ENCODE results near the gene MBP.

Gene MBP

DNA sequence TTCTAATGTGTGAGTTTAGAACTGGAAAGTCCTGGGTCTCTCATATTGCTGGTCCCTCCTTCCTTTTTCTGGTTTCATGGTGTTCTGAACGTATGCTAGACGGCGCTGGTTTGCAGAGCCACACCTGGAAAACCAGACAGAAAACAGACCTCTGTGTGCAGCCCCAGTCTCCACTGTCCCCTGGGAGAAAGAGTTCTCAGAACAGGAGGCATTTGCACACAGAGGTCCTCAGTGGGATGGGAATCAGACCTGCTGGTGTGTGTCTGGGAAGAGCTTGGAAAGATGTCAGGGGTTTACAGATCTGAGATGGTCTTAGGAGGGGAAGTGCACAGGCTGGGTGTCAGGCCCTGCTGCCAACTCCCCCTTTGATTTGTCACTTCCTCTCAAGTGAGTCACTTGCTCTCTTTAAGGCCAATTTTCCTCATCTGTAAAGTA is 14.9 kb upstream of the MBP start:
- H3K4me1 ChIP-seq (ENCODE audit: control insufficient read depth, insufficient read depth, low read length) = no peaks in the 10 kb centered on the region
- H3K9me3 ChIP-seq (ENCODE audit: control insufficient read depth, low read length) = no peaks in the 10 kb centered on the region
- no peaks in the 10 kb centered on the region for H3K27me3 ChIP-seq (ENCODE audit: control insufficient read depth, insufficient read depth, low read length)
- no peak overlapping the region for H3K9ac ChIP-seq (ENCODE audit: low read length)
- H3K4me3 ChIP-seq (ENCODE audit: low read length) = no peak overlapping the region
- H3K36me3 ChIP-seq (ENCODE audit: control insufficient read depth, insufficient read depth, low read length) = no peaks in the 10 kb centered on the region

- no peak overlapping the region for H3K9ac ChIP-seq (ENCODE audit: low read length)
- H3K4me1 ChIP-seq (ENCODE audit: control insufficient read depth, insufficient read depth, low read length) = no peaks in the 10 kb centered on the region
- H3K27me3 ChIP-seq (ENCODE audit: control insufficient read depth, insufficient read depth, low read length) = no peaks in the 10 kb centered on the region
- H3K36me3 ChIP-seq (ENCODE audit: control insufficient read depth, insufficient read depth, low read length) = no peaks in the 10 kb centered on the region
- no peaks in the 10 kb centered on the region for H3K9me3 ChIP-seq (ENCODE audit: control insufficient read depth, low read length)
- H3K4me3 ChIP-seq (ENCODE audit: low read length) = no peak overlapping the region
Measured at GRCh38 chr18:77146249-77147080, 13.9 kb upstream of the MBP start.

- H3K9me3 ChIP-seq (ENCODE audit: control insufficient read depth, low read length) = no peaks in the 10 kb centered on the region
- H3K36me3 ChIP-seq (ENCODE audit: control insufficient read depth, insufficient read depth, low read length) = no peaks in the 10 kb centered on the region
- H3K27me3 ChIP-seq (ENCODE audit: control insufficient read depth, insufficient read depth, low read length) = no peaks in the 10 kb centered on the region
Measured at GRCh38 chr18:77145364-77145901, 12.8 kb upstream of the MBP start.

DNA sequence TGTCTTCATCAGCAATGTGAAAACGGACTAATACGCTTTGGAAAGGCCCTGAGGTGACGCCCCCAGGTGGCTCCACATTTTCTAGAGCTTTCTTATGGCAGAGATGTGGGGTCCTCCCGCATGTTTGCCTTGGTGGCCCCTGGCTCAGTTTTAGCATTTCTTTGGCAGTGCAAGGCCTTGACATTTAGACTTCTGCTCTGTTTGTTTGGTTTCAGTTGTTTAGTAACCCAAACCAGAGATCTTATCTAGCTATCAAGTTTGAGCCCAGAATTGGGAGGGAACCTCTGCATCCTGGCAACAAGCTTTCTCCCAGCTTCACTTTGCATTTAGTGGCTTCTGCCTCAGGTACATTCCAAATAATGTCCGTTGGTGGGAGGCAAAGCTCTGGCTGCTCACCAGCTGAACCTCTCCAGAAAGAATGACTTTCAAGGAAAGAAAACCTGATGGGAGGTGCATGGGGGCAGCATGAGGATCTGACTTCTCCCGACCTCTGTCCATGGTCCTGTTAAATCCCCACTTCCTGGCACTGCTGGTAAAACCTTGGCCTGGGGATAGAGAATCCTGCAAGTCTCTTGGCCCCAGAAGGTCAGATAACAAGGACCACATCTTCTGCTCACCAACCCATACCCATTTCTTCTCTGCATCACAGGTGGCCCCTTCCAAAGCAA is 12.0 kb upstream of the MBP start:
- no peak overlapping the region for H3K4me3 ChIP-seq (ENCODE audit: low read length)
- no peaks in the 10 kb centered on the region for H3K4me1 ChIP-seq (ENCODE audit: control insufficient read depth, insufficient read depth, low read length)
- H3K27me3 ChIP-seq (ENCODE audit: control insufficient read depth, insufficient read depth, low read length) = no peaks in the 10 kb centered on the region
- no peak overlapping the region for H3K9ac ChIP-seq (ENCODE audit: low read length)
- no peaks in the 10 kb centered on the region for H3K9me3 ChIP-seq (ENCODE audit: control insufficient read depth, low read length)
- no peaks in the 10 kb centered on the region for H3K36me3 ChIP-seq (ENCODE audit: control insufficient read depth, insufficient read depth, low read length)

More at GRCh38 chr18:77145364-77145901, 12.8 kb upstream of the MBP start:
- Histone ChIP-seq H3K9ac (ENCODE audit: low read length) (no peak overlapping the region), H3K4me1 (ENCODE audit: control insufficient read depth, insufficient read depth, low read length) (no peaks in the 10 kb centered on the region), H3K4me3 (ENCODE audit: low read length) (no peak overlapping the region)

DNA sequence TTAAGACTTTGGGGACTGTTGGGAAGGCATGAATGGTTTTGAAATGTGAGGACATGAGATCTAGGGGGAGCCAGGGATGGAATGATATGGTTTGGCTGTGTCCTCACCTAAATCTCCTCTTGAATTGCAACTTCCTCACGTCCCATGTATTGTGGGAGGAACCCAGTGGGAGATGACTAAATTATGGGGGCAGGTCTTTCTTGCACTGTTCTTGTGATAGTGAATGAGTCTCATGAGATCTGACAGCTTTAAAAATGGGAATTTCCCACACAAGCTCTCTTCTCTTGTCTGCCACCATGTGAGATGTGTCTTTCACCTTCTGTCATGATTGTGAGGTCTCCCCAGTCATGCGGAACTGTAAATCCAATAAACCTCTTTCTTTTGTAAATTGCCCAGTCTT is 11.5 kb upstream of the MBP start:
- H3K36me3 ChIP-seq (ENCODE audit: control insufficient read depth, insufficient read depth, low read length) = no peaks in the 10 kb centered on the region
- no peaks in the 10 kb centered on the region for H3K27me3 ChIP-seq (ENCODE audit: control insufficient read depth, insufficient read depth, low read length)
- no peak overlapping the region for H3K9ac ChIP-seq (ENCODE audit: low read length)
- no peak overlapping the region for H3K4me3 ChIP-seq (ENCODE audit: low read length)
- no peaks in the 10 kb centered on the region for H3K4me1 ChIP-seq (ENCODE audit: control insufficient read depth, insufficient read depth, low read length)
- H3K9me3 ChIP-seq (ENCODE audit: control insufficient read depth, low read length) = no peaks in the 10 kb centered on the region

DNA sequence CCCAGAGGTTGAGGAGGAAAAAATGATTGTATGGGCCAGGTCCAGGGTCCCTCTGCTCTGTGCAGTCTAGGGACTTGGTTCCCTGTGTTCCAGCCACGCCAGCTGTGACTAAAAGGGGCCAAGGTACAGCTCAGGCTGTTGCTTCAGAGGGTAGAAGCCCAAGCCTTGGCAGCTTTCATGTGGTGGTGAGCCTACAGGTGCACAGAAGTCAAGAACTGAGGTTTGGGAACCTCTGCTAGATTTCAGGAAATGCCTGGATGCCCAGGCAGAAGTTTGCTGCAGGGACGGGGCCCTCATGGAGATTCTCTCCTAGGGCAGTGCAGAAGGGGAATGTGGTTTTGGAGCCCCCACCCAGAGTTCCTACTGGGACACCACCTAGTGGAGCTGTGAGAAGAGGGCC is 10.6 kb upstream of the MBP start:
- H3K9ac ChIP-seq (ENCODE audit: low read length) = no peak overlapping the region
- no peaks in the 10 kb centered on the region for H3K36me3 ChIP-seq (ENCODE audit: control insufficient read depth, insufficient read depth, low read length)
- no peaks in the 10 kb centered on the region for H3K9me3 ChIP-seq (ENCODE audit: control insufficient read depth, low read length)
- H3K4me3 ChIP-seq (ENCODE audit: low read length) = no peak overlapping the region
- peaks cover 3% of the 10 kb centered on the region for H3K4me1 ChIP-seq (ENCODE audit: control insufficient read depth, insufficient read depth, low read length)
- no peaks in the 10 kb centered on the region for H3K27me3 ChIP-seq (ENCODE audit: control insufficient read depth, insufficient read depth, low read length)

DNA sequence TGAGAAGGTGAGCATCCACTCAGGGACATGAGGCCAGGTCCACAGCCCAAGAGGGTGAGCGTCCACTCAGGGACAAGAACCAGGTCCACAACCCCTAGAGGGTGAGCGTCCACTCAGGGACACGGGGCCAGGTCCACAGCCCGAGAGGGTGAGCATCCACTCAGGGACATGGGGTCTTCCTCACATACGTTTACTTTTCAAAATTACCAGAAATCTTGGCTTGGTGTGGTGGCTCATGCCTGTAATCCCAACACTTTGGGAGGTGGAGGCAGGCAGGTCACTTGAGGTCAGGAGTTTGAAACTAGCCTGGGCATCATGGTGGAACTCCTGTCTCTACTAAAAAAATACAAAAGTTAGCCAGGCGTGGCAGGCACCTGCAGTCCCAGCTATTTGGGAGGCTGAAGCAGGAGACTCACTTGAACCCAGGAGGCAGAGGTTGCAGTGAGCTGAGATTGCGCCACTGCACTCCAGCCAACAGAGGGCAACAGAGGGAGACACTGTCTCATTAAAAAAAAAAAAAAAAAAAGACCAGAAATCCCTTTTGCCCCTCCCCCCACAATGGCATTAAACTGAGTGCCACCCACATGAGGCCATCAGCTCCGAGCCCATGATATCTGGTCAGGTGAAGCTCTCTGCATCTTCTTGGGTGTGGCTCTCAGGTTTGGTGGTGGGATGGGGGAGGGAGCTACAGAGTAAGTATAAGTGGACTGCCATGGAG is 9.0 kb upstream of the MBP start:
- Histone ChIP-seq H3K36me3 (ENCODE audit: control insufficient read depth, insufficient read depth, low read length) (no peaks in the 10 kb centered on the region), H3K9me3 (ENCODE audit: control insufficient read depth, low read length) (no peaks in the 10 kb centered on the region), H3K4me3 (ENCODE audit: low read length) (no peak overlapping the region), H3K9ac (ENCODE audit: low read length) (no peak overlapping the region), H3K4me1 (ENCODE audit: control insufficient read depth, insufficient read depth, low read length) (peaks cover 3% of the 10 kb centered on the region), H3K27me3 (ENCODE audit: control insufficient read depth, insufficient read depth, low read length) (no peaks in the 10 kb centered on the region)

- Histone ChIP-seq H3K27me3 (ENCODE audit: control insufficient read depth, insufficient read depth, low read length) (no peaks in the 10 kb centered on the region), H3K9me3 (ENCODE audit: control insufficient read depth, low read length) (no peaks in the 10 kb centered on the region), H3K4me3 (ENCODE audit: low read length) (no peak overlapping the region), H3K36me3 (ENCODE audit: control insufficient read depth, insufficient read depth, low read length) (no peaks in the 10 kb centered on the region), H3K4me1 (ENCODE audit: control insufficient read depth, insufficient read depth, low read length) (peaks cover 3% of the 10 kb centered on the region), H3K9ac (ENCODE audit: low read length) (no peak overlapping the region)
Measured at GRCh38 chr18:77140439-77141109, 8.0 kb upstream of the MBP start.

- Histone ChIP-seq H3K4me3 (ENCODE audit: low read length) (no peak overlapping the region), H3K9me3 (ENCODE audit: control insufficient read depth, low read length) (no peaks in the 10 kb centered on the region), H3K4me1 (ENCODE audit: control insufficient read depth, insufficient read depth, low read length) (peaks cover 3% of the 10 kb centered on the region), H3K27me3 (ENCODE audit: control insufficient read depth, insufficient read depth, low read length) (no peaks in the 10 kb centered on the region), H3K36me3 (ENCODE audit: control insufficient read depth, insufficient read depth, low read length) (no peaks in the 10 kb centered on the region), H3K9ac (ENCODE audit: low read length) (no peak overlapping the region)
Measured at GRCh38 chr18:77140030-77140429, 7.4 kb upstream of the MBP start.

- peaks cover 3% of the 10 kb centered on the region for H3K4me1 ChIP-seq (ENCODE audit: control insufficient read depth, insufficient read depth, low read length)
- no peak overlapping the region for H3K9ac ChIP-seq (ENCODE audit: low read length)
- H3K36me3 ChIP-seq (ENCODE audit: control insufficient read depth, insufficient read depth, low read length) = no peaks in the 10 kb centered on the region
- no peak overlapping the region for H3K4me3 ChIP-seq (ENCODE audit: low read length)
- H3K27me3 ChIP-seq (ENCODE audit: control insufficient read depth, insufficient read depth, low read length) = no peaks in the 10 kb centered on the region
- H3K9me3 ChIP-seq (ENCODE audit: control insufficient read depth, low read length) = no peaks in the 10 kb centered on the region
Measured at GRCh38 chr18:77139619-77140018, 7.0 kb upstream of the MBP start.

DNA sequence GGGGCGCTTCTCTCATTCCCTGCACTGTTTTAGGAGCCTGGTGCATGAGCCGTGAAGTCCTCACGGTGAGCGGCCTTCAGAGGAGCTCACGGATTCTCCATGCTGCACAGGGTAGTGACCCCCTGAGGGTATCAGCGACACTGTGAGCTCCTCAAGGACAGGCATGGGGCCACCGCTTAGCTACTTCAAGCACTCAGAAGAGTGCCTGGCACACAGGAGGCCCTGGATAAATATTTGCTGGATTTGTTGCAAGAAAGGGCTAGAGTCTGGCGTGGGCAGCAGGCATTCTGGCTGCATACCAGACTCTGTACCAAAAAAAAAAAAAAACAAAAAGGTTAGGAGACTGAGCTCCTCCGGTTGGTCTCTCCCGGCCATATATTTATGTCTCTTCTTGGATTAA is 5.7 kb upstream of the MBP start:
- Histone ChIP-seq H3K9me3 (ENCODE audit: control insufficient read depth, low read length) (no peaks in the 10 kb centered on the region), H3K4me3 (ENCODE audit: low read length) (no peak overlapping the region), H3K9ac (ENCODE audit: low read length) (no peak overlapping the region), H3K4me1 (ENCODE audit: control insufficient read depth, insufficient read depth, low read length) (peaks cover 9% of the 10 kb centered on the region), H3K27me3 (ENCODE audit: control insufficient read depth, insufficient read depth, low read length) (no peaks in the 10 kb centered on the region), H3K36me3 (ENCODE audit: control insufficient read depth, insufficient read depth, low read length) (no peaks in the 10 kb centered on the region)

Data from mucosa of stomach (tissue), 1 donor.